Right hindlimb (tissue), 1 donor: Measurements from ENCODE around the gene TOMM20L.
A peak's percentile ranks its signal among the peaks of the same experiment; 100 is the strongest.
"Not testable (repeated sequence)": the region's sequence is repeated elsewhere in the genome, so short reads cannot be mapped to it uniquely, and the experiment has no call there.

Experiments
- DNase-seq: peaks from one replicate; pipeline ENCODE4 v3.0.0-alpha.2; 2018

The TOMM20L gene

GRCh38 chr14:58395812-58396788, at the start of gene TOMM20L:
TSS of gene TOMM20L (plus strand) at chr14:58395930. CDS start at chr14:58395958, 28 bp downstream.
- peak; percentile 80 for DNase-seq

GRCh38 chr14:58353516-58354299, 42.0 kb upstream of the TOMM20L start:
- no peak for DNase-seq

- no peak for DNase-seq
Observed at GRCh38 chr14:58354808-58355207, 40.9 kb upstream of the TOMM20L start.

GRCh38 chr14:58356268-58356667, 39.5 kb upstream of the TOMM20L start:
- no peak for DNase-seq

- DNase-seq, result not testable (repeated sequence)
Observed at GRCh38 chr14:58362272-58362671, 33.5 kb upstream of the TOMM20L start.

- no peak for DNase-seq
Observed at GRCh38 chr14:58362798-58363412, 32.8 kb upstream of the TOMM20L start.

GRCh38 chr14:58364316-58364715, 31.4 kb upstream of the TOMM20L start:
- no peak for DNase-seq

- no peak for DNase-seq
Observed at GRCh38 chr14:58367296-58367695, 28.4 kb upstream of the TOMM20L start.

- DNase-seq, result no peak
Observed at GRCh38 chr14:58368956-58369355, 26.8 kb upstream of the TOMM20L start.

GRCh38 chr14:58376791-58377190, 18.9 kb upstream of the TOMM20L start:
- DNase-seq, result no peak

- DNase-seq, result no peak
Observed at GRCh38 chr14:58390830-58391229, 4.9 kb upstream of the TOMM20L start.

GRCh38 chr14:58395562-58395811, 243 bp upstream of the TOMM20L start:
- no peak for DNase-seq

- no peak for DNase-seq
Observed at GRCh38 chr14:58397156-58397555, 1.4 kb downstream of the TOMM20L start.

- DNase-seq, result no peak
Observed at GRCh38 chr14:58398495-58398894, 2.8 kb downstream of the TOMM20L start.

- no peak for DNase-seq
Observed at GRCh38 chr14:58398895-58399294, 3.2 kb downstream of the TOMM20L start.

- DNase-seq, result no peak
Observed at GRCh38 chr14:58401587-58401986, 5.9 kb downstream of the TOMM20L start.

- DNase-seq, result no peak
Observed at GRCh38 chr14:58408681-58409215, 13.0 kb downstream of the TOMM20L start.

- no peak for DNase-seq
Observed at GRCh38 chr14:58414845-58415244, 19.1 kb downstream of the TOMM20L start.

- DNase-seq, result no peak
Observed at GRCh38 chr14:58415636-58416547, 20.2 kb downstream of the TOMM20L start.

- not testable (repeated sequence) for DNase-seq
Observed at GRCh38 chr14:58416934-58417333, 21.2 kb downstream of the TOMM20L start.

GRCh38 chr14:58426670-58427280, 31.0 kb downstream of the TOMM20L start:
- DNase-seq, result peak; percentile 84
